ENCODE data around the gene CDC37.
"Not testable (repeated sequence)": the region's sequence is repeated elsewhere in the genome, so short reads cannot be mapped to it uniquely, and the experiment has no call there.

Gene CDC37

DNA sequence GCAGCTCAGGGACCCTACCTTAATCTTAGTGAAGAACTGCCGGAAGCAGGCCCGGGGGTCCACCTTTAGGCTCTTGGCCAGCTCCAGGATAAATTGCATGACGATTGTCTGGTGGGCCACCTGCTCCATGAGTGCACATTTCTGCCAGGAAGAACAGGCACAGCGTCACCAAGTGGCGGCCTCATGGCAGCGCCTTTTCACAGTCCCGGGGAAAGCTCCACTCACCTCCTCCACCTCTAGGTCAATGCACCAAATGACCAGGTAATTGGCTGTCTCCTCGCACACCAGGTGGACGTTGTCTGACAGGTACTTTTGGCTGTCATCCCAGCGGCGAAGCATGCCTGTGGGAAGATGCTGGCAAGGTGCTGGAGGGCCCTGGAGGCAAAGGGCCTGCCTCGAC, 8.3 kb downstream of the CDC37 start:
- DNase-seq (ENCODE audit: low spot score), result no peak

DNA sequence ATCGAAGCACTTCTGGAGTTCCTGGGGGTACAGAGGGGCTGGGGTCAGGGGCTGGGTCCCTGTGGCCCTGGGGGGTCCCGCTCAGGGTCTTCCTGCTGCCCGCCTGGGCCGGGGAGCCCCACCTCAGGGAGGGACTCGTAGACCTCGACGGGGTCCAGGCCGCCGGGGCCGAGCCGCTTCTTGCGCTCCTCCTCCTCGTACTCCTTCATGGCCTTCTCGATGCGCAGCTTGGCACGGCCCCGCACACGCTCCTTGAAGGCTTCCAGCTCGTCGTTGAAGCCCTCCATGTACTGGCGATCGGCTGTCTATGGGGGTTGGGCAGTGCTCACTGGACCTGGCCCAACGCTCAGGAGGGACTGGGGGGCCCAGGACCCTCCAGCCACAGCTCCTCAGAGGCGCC, 10.2 kb downstream of the CDC37 start:
- DNase-seq (ENCODE audit: low spot score), result no peak

DNA sequence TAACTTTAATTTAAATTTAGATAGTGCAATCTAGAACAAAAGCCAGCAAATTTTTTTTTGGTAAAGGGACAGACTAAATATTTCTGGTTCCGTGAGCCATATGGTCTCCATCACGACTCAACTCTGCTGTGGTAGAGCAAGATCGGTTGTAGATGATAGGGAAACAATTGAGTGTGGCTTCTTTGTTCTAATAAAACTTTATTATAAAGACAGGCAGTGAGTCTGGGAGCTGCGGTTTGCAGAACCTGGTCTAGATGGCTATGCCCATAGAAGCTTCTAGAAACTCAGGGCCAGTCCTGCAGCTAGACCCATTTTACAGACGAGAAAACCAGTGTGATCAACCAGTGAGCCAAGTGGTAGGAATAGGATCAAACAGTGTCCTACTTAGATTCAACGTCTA, 11.2 kb downstream of the CDC37 start:
- DNase-seq (ENCODE audit: low spot score), result no peak

DNA sequence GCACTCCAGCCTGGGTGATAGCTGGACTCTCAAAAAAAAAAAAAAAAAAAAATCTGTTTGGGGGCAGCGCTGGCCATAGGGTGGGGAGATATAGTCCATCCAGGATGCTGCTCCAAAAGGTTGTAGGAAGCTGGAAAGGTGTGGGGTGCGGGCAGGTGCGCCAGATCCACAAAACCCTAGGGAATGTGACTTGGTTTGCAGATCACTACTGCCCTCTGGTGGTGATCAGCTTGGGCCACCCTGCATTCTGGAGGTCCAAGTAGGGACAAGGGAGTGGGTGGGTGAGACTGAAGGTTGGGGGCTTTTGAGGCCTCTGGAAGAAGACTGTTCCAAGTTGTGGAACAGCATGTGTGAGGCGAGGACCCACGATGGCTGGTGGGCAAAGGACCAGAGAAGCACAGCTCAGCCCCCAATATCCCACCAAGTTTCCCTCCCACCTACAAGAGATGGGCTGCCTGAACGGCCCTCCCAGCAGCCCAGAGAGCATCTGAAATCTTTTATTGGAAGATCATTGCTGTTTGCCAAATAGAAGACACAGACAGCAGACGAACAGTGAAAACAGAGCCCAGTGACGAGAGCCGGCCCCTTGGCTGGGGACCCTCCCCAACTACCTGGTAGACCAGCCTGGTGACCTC, 12.6 kb downstream of the CDC37 start:
- peak; percentile 72 for DNase-seq (ENCODE audit: low spot score)

DNA sequence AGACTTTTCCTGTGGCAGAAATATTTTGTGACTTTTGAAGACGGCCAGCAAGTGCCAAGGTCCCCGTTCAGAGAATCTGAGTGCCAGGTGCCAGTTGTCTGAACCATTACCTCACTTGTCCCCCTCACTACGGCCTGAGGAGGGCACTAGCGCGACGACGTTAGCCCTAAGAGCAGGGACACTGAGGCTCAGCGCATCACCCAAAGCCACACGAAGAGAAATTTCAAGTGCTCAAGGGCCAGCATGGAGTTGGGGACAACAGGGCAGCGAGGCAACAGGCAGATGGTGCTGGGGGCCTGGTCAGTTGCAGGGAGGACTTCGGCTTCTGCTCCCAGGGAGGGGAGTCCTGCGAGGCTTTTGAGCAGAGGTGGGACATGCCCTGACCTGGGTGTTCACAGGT, 13.5 kb downstream of the CDC37 start:
- no peak for DNase-seq (ENCODE audit: low spot score)

DNA sequence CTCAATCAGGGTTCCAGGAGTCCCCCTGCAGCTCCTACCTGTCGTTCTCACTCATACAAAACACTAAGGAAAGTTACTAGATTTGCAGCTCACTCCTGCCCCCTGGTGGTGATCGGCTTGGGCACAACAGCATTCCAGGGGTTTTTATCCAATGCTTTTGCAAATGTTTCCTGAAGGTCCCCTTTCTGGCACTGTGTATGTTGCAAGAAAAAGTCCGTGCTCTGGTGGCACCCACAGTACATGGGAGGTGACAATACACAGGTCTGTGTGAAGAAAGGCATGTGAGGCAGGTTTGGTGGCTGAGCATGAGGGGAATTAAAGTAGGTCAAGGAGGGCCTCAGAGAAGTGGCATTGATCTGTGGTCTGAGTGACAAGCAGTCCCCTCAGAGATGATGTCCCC, 14.4 kb downstream of the CDC37 start:
- peak; percentile 85 for DNase-seq (ENCODE audit: low spot score)

DNA sequence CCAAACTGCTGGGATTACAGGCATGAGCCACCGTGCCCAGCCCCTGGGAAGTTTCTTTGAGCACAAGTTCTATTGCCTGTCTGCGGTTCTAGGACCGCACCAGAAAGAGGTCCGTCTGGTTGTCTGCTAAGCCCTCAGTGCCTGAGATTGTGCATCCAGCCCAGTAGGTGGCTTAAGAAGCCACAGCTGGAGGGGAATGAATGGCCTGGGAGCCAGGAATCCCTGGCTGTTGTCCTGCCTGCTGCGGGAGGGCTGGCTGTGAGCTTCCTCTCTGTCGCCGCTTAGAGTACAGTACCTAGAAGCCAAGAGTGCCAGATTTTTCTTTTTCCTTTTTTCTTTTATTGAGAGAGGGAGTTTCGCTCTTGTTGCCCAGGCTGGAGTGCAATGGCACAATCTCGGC, 18.8 kb downstream of the CDC37 start:
- DNase-seq (ENCODE audit: low spot score), result no peak

DNA sequence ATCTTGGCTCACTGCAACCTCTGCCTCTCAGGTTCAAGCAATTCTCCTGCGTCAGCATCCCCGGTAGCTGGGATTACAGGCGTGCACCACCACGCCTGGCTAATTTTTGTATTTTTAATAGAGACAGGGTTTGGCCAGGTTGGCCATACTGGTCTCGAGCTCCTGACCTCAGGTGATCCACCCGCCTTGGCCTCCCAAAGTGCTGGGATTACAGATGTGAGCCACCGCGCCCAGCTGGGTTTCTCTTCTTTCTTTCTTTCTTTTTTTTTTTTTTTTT, 20.2 kb downstream of the CDC37 start:
- not testable (repeated sequence) for DNase-seq (ENCODE audit: low spot score)

DNA sequence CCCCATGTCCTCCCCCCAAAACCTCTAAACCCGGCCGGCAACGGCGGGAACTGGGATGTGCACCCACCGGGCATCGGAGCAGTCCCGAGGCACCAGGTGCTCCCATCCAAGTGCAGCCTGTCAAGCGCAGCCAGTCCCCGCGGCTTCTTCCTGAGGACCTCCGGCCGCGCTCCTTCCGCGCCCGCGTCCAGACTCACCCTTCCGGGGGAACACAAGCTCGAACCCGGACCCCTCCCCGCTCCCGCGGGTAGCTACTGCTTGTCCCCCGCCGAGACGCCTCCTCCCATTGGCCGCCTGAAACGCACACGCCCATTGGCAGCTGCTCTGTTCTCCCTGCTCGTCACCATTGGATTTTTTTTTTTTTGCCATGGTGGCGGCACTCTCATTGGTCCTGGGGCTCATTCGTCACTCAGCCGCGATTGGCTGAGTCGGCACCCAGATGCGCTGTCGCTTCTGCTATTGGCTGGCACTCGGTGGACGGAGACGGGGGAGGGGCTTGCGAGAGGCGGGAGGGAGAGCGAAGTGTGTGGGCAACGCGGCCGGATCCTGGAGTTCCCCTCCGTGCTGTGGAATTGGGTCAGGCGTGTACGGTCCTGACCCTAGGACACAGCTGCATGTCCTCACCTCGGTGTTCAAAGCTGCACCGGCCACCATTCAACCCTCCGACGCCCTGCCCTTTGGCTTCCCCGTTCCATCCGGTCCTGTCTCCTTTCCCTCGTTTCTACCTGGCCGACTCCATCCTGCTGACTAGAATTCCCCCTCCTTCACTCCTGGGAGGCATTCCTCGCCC, 22.8 kb downstream of the CDC37 start, which contains the start of gene TYK2:
Gene TYK2, minus strand, starts transcription at position 260 of the 790 bp plus-strand sequence. CDS start 2,166 bp downstream, outside the sequence.
- peak; percentile 97 for DNase-seq (ENCODE audit: low spot score)

DNA sequence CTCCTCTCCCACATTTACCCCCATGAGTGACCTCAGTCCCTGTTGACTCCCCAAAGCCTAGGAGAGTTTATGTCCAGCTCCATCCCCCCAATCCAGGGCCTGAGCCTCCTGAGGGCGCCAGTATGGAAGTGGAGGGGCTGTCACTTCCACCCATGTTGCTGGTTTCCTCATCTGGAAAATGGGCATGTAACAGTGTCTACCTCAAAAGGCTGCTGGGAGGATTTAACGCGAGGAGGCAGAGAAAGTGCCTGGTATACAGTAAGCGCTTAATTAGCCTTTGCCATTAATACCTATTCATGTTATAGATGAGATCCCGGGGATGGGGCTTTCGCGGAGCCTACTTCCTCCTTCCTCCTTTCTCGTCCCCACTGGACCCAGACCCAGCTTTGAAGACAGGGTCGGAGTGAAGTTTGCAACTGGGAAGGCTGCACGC, 23.4 kb downstream of the CDC37 start:
- no peak for DNase-seq (ENCODE audit: low spot score)

DNA sequence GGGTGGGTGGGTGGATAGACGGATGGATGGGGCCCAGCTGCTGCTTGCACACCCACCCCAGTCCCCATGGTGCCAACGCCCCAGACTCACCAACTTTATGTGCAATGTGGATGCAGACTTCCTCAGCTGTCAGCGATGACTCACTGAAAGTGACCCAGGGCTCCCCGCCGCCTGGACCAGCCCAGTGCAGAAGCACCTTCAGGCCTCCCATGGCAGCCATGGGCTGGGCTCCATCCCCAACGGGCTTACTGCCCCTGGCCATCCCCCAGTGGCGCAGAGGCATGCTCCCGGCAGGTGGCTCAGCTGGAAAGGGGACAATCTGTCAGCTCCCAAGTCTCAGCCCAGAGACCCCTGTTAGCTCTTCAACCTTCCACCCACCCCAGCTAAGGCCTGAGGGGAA, 25.2 kb downstream of the CDC37 start:
- no peak for DNase-seq (ENCODE audit: low spot score)

DNA sequence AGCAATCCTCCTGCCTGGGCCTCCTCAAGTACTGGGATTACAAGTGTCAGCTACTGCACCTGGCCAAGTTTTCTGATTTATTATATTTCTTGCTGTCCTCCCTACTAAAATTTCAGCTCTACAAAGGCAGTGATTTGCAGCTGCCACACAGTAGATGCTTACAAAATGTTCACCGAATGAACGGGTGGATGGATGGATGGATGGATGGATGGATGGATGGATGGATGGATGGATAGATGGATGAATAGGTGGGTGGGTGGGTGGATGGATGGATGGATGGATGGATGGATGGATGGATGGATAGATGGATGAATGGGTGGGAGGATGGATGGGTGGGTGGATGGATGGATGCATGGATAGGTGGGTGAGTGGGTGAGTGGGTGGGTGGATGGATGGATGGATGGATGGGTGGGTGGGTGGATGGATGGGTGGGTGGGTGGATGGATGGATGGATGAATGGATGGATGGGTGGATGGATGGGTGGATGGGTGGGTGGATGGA, 26.2 kb downstream of the CDC37 start:
- not testable (repeated sequence) for DNase-seq (ENCODE audit: low spot score)

DNA sequence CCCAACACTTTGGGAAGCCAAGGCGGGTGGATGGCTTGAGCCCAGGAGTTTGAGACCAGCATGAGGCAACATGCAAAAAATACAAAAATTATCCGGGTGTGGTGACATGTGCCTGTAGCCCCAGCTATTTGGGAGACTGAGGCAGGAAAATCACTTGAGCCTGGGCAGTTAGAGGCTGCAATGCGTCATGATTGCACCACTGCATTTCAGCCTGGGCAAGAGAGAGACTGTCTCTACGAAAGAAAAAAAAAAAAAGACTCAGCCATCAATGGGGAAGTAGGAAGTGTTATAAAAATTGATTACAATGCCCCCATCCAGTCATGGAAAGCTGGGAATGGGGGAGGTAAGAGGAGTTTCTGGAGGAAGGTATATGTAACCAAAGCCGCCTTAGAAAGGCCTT, 28.4 kb downstream of the CDC37 start:
- no peak for DNase-seq (ENCODE audit: low spot score)

DNA sequence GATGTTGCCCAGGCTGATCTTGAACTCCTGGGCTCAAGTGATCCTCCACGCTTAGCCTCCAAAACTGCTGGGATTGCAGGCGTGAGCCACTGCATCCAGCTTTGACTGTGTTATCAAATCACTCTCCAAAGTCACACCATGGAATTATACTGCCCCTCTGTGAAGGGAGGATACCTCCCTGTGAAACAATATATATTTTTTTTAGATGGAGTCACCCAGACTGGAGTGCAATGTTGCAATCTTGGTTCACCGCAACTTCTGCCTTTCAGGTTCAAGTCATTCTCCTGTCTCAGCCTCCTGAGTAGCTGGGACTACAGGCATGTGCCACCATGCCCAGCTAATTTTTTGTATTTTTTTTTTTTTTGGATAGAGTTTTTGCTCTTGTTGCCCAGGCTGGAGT, 30.7 kb downstream of the CDC37 start:
- no peak for DNase-seq (ENCODE audit: low spot score)

DNA sequence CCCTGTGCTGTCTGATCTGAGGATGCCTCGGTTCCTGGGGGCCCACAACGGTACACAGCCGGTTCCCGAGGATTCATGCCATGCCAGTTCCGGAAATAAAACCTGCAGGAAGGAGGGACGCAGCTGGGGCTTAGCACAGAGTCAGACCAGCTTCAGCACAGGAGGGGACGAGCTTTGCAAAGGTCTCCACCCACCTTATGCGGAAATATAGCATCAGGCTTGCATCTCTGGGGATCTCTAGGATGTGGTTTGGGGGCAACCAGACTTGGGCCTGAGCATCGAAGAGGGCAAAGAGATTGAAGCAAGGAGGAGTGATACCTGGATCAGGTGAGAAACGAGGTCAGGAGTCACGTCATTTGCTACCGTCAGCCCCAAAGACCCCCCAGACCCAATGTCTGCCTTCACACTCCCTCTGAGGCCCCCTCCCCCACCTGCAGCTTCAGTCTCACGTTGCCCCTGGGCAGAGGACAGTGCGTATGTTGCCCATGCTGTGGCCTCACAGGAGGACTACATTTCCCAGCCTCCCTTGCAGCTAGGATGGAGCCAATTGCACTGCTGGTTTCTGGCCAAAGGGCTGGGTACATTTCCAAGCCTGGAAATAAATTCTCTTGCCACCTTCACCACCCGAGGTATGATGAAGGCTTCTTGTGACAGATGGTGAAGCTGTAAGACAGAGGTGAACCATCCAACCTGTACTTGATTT, 35.1 kb downstream of the CDC37 start:
- DNase-seq (ENCODE audit: low spot score), result no peak

DNA sequence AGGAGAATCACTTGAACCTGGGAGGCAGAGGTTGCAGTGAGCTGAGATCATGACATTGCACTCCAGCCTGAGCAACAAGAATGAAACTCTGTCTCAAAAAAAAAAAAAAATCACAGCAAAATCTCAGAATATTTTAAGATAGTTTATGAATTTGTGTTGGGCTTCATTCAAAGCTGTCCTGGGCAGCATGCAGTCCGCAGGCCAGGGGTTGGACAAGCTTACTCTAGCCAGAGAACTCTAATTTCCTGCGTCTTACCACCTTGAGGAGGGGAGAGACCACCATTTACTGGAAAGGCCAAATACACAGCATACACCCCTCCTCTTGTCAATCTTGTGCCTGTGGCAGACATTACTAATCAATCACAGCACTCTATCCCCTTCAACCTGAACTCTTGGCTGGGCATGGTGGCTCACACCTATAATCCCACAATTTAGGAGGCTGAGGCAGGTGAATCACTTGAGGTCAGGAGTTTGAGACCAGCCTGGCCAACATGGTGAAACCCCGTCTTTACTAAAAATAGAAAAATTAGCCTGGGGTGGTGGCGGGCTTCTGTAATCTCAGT, 36.3 kb downstream of the CDC37 start:
- not testable (repeated sequence) for DNase-seq (ENCODE audit: low spot score)

DNA sequence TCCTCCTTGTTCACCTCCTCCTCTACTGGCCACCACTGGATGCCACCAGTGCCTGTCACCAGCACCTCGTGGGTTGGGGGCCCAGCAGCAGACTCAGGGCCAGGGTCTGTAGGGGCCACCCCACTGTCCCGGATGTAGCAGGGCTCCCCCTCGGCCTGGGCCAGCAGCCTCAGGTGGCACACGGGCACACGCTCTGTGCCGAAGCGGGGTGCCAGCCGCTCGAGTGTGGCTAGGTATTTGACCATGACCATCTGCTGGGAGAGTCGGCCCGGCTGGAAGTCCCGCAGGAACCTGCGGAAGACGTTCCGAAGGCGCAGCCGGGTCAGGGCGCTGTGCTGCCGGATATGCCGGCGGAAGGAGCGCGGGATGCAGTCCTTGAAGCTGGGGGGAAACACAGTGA, 37.8 kb downstream of the CDC37 start:
- DNase-seq (ENCODE audit: low spot score), result no peak

DNA sequence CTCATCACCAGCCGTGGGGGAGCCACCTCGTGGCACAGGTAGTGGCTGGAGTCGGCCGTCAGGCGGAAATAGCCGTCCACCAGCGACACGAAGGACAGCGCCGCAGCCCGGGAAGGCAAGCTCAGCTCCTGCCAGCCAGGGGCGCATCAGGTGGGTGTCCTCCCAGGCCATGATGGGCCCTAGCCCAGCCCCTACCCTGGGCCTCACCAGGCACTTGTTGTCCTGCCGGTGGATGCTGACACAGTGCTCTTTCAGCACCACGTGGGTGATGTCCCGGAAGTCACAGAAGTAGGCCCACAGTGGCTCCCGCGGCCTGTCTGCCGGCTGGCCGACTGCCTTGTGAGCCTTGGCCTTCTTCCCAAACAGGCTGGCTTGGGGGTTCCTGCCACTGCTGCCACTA, 38.7 kb downstream of the CDC37 start:
- no peak for DNase-seq (ENCODE audit: low spot score)

DNA sequence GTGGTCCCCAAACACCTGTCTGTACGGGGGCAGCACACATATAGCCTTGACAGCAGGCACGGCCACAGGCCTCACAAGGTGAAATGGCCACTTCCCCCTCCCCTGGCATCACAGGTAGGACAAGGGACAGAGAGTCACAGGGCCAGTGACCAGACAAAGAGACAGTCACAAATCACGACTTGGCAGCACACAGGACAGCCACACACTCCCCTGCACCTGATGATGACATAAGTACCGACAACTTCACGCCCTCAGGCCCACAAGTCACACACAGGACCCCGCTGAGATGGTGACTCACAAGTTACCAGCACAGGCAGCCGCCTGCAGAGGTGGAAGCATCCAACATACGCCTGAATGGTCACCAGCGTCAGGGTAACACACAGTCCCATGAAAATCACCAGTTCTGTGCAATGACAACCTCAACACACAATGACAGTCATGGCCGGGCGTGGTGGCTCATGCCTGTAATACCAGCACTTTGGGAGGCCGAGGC, 39.5 kb downstream of the CDC37 start:
- DNase-seq (ENCODE audit: low spot score), result no peak

DNA sequence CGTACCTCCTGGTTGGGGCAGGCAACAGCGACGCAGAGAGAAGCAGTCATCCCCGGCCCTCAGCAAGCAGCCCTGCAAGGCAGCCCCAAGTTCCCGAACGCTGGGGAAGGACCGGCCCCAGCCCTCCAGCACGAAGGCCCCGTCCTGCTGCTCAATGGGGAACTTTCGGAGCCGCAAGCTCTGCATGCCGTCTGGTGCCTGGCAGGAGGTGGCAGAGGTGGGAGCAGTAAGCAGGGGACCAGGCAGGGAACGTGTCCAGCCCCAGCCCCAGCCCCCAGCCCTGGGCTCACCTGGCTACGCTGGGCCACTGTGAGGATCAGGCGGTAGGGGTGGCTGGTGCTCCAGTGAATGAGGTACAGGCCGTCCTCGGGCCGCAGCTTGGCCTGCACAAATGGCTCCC, 41.1 kb downstream of the CDC37 start:
- no peak for DNase-seq (ENCODE audit: low spot score)

DNA sequence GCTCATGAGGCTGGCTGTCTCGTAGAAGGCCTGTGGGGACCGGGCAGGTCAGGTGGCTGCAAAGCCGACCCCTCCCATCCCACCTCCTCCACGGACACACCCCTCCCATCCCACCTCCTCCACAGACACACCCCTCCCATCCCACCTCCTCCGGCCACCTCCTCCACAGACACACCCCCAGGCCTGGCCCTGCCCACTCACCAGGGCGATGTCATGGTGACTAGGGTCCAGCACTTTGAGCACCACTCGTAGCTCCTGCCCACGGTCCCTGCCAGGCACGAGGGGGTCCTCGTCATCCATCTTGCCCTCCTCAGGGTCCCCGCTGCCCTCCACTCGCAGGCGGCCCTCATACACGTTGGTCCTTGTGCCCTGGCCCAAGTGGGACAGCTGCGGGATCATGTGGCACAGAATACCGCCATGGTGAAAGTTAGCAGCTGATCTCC, 41.8 kb downstream of the CDC37 start:
- no peak for DNase-seq (ENCODE audit: low spot score)

DNA sequence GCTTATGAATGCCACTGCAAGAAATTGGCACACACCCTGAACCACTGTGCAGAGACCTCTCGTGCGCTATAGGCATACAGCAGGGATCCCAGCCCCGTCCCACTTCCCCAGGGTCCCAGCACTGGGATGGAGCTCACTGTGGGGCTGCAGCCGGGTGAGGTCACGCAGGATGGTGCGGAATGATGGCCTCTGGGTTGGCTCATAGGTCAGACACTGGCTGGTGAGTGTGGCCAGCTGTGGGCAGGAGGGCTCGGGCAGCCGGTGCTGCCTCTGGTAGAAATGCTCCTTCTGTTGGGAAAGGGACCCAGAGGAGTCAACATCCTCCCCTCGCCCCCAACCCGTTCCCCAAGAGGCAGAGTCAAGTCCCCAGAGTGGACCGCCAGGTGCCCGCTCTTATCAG, 46.9 kb downstream of the CDC37 start:
- DNase-seq (ENCODE audit: low spot score), result no peak

Data from CD4-positive, alpha-beta T cell treated with Interleukin-2 at 100 ng/mL for 4 hours (primary cell).